PC-3 (cell line): ENCODE results near the gene CBX2. TPM values are rescaled to one million over a fixed set of nuclear protein-coding genes. Genes with fewer than 3 reads are reported as not detected.

ENCODE experiments used
- ATAC-seq: fragments of 200-7000 bp; cut with Tn5 transposase; 2 replicates; pipeline ENCODE4 v1.9.1; 2020; ENCODE audit warnings: mild to moderate bottlenecking, moderate library complexity
- BruUV-seq: library from RNA; stranded (reverse); fragments of 400-500 nt; replicated peaks from 2 replicates; lab custom pipeline; 2021; lab: Mats Ljungman, UMichigan
- CTCF ChIA-PET: fragments of 300-600 bp; sonication (Branson Sonifier 250); formaldehyde crosslinking; loops from one replicate; lab custom pipeline; 2022; ENCODE audit warnings: antibody characterized with exemption; lab: Charles Lee
- POLR2A ChIA-PET: fragments of 300-600 bp; sonication (Branson Sonifier 250); formaldehyde crosslinking; loops from one replicate; lab custom pipeline; 2022; ENCODE audit warnings: antibody characterized with exemption; ENCODE audit not compliant: unreplicated experiment; lab: Charles Lee
- DNase-seq: peaks from one replicate; pipeline ENCODE4 v3.0.0-alpha.2; 2015
- H2AFZ ChIP-seq: fragments of 300-600 bp; sonication (generic); 2 replicates; pipeline ENCODE4 v1.6.0; 2016; ENCODE audit warnings: antibody characterized with exemption, low read length
- H3F3A ChIP-seq: fragments of 300-600 bp; sonication (generic); one replicate; pipeline ENCODE4 v1.6.0; 2017; ENCODE audit warnings: antibody characterized with exemption, low read length, control low read depth, mild to moderate bottlenecking; ENCODE audit not compliant: unreplicated experiment
- H3K27ac ChIP-seq: fragments of 300-600 bp; sonication (generic); 2 replicates; pipeline ENCODE4 v1.5.1; 2016; ENCODE audit warnings: mild to moderate bottlenecking, low read length
- H3K27me3 ChIP-seq: fragments of 300-600 bp; sonication (generic); 2 replicates; pipeline ENCODE4 v1.6.1; 2016; ENCODE audit warnings: low read length, mixed read lengths
- H3K36me3 ChIP-seq: fragments of 300-600 bp; sonication (generic); 2 replicates; pipeline ENCODE4 v1.6.1; 2016; ENCODE audit warnings: low read depth, mixed run types, low read length, mixed read lengths
- H3K4me1 ChIP-seq: fragments of 300-600 bp; sonication (generic); 2 replicates; pipeline ENCODE4 v1.5.1; 2016; ENCODE audit warnings: low read length; ENCODE audit not compliant: insufficient read depth
- H3K4me2 ChIP-seq: fragments of 300-600 bp; sonication (generic); 2 replicates; pipeline ENCODE4 v1.6.0; 2016; ENCODE audit warnings: low read length
- H3K4me3 ChIP-seq: fragments of 300-600 bp; sonication (generic); 2 replicates; pipeline ENCODE4 v1.5.1; 2016; ENCODE audit warnings: mild to moderate bottlenecking, low read length, mixed read lengths
- H3K79me2 ChIP-seq: fragments of 300-600 bp; sonication (generic); 2 replicates; pipeline ENCODE4 v1.6.1; 2017; ENCODE audit warnings: low read length, mixed read lengths
- H3K9ac ChIP-seq: fragments of 300-600 bp; sonication (generic); 2 replicates; pipeline ENCODE4 v1.6.0; 2016; ENCODE audit warnings: mild to moderate bottlenecking, low read length
- H3K9me2 ChIP-seq: fragments of 300-600 bp; sonication (generic); replicated peaks from 2 replicates; pipeline ENCODE4 v1.6.1; 2016; ENCODE audit warnings: mixed run types, low read length, mixed read lengths
- H3K9me3 ChIP-seq: fragments of 300-600 bp; sonication (generic); 2 replicates; pipeline ENCODE4 v1.6.1; 2016; ENCODE audit warnings: low read length, mixed read lengths
- H4K20me1 ChIP-seq: fragments of 300-600 bp; sonication (generic); 2 replicates; pipeline ENCODE4 v1.6.1; 2016; ENCODE audit warnings: low read length, mixed read lengths
- CTCF ChIP-seq: fragments of 300-600 bp; sonication (generic); conservative IDR thresholded peaks from 2 replicates; pipeline ENCODE4 v1.5.1; 2017; ENCODE audit warnings: antibody characterized with exemption, low read depth, mild to moderate bottlenecking, low read length
- EZH2 ChIP-seq: fragments of 300-600 bp; sonication (generic); IDR thresholded peaks from one replicate; pipeline ENCODE4 v1.6.1; 2017; ENCODE audit warnings: antibody characterized with exemption, mild to moderate bottlenecking, low read length; ENCODE audit not compliant: unreplicated experiment
- EZH2phosphoT487 ChIP-seq: fragments of 300-600 bp; sonication (generic); IDR thresholded peaks from 2 replicates; pipeline ENCODE4 v1.6.1; 2018; ENCODE audit warnings: mild to moderate bottlenecking, antibody characterized with exemption, low read length, borderline replicate concordance
- intact Hi-C: fragments of 100-400 bp; cut with micrococcal nuclease; formaldehyde crosslinking; loops from 2 replicates; pipeline ENCODE4 v1.9.0; 2023
- total RNA-seq: library from RNA; depleted of rRNA; stranded (reverse); fragments of >200 nt; gene quantifications from 2 replicates; pipeline ENCODE4 v1.2.3, GENCODE V29; 2014

Gene CBX2
- total RNA-seq, 1 experiment from 2014 or later, result 39.2 TPM

DNA sequence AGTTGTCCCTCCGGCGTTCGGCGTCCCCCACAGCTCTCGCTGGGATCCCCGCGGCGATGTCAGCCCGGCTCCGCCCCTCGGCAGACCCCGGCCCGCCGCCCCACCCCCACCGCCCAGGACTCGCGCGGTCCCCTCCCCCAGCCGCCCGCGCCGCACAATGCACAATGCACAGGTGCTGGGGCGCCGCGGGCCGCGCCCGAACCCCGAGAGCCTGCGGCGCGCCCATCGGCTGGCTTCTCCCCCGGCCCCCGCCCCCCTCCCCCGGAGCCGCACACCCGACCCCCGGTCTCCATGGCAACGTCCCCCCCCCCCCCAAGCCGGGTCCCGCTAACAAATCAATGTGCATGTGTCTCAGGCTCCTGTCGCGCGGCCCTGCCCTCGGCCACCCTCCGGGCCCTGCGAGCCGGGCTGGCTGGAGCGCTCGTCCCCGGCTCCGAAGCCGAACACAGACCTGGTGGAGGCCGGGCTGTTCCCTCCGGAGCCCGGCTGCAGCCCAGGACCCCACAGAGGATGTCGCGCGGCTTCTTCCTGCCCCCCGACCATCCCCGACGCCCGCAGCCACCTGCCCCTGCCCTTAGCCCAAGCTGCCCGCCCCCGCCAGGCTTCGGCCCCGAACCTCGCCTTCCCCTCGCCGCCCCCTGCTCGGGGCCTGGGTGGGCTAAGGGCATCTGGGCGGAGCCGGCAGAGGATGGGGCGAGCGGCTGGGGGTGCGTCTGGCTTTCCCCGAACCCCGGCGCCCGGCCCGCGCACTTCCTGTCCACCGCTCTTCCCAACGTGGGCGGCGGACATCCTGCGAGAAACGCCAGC is 19.7 kb downstream of the CBX2 start:
- H3K27me3 ChIP-seq, result peaks cover 51% of the 10 kb centered on the region
- H3K9me3 ChIP-seq, result no peaks in the 10 kb centered on the region
- ATAC-seq, result peak; percentile 10
- H3F3A ChIP-seq, result no peaks in the 10 kb centered on the region
- ChIA-PET CTCF (interaction anchor here (0.6 to 1.4 kb wide), 9 partner anchors 11 to 404 kb away, joined by 3 to 12 read pairs (median 8); no protein-coding TSS in a partner anchor), POLR2A (interaction anchor here (0.9 to 1.0 kb wide), 2 partner anchors 13 to 42 kb away, joined by 5 to 24 read pairs; partner anchors contain the start of gene CBX4)
- H3K4me3 ChIP-seq, result peak overlapping the region; percentile 62
- H3K27ac ChIP-seq, result no peak overlapping the region
- H3K79me2 ChIP-seq, result peaks cover 22% of the 10 kb centered on the region
- H3K9me2 ChIP-seq, result no peaks in the 10 kb centered on the region
- peaks cover 45% of the 10 kb centered on the region for H3K4me1 ChIP-seq
- intact Hi-C loops, result loop anchor here (1.0 to 5.0 kb wide), 3 partner anchors 19 to 47 kb away; partner anchors contain the start of gene CBX2
- peak overlapping the region; percentile 59 for H2AFZ ChIP-seq
- H3K36me3 ChIP-seq, result 0 out of 2 replicates have a peak, but pooled peaks cover 6% of the 10 kb centered on the region
- no TSS peak for BruUV-seq
- H3K4me2 ChIP-seq, result peak overlapping the region; percentile 89
- peaks cover 3% of the 10 kb centered on the region; the same call in 1 of the 2 replicates for H4K20me1 ChIP-seq
- no peak for DNase-seq
- TF ChIP-seq CTCF (no peak), EZH2phosphoT487 (peak; percentile 71; the same call in 1 of the 2 replicates)
- no peak overlapping the region for H3K9ac ChIP-seq

- no peaks in the 10 kb centered on the region for H3F3A ChIP-seq
- intact Hi-C loops, result loop anchor here (5.0 kb wide), 1 partner anchor 44 kb away; no protein-coding TSS in a partner anchor
Measured at GRCh38 chr17:79798299-79799173, 20.6 kb downstream of the CBX2 start.

More at GRCh38 chr17:79798299-79799173, 20.6 kb downstream of the CBX2 start:
- Histone ChIP-seq H3K36me3 (0 out of 2 replicates have a peak, but pooled peaks cover 6% of the 10 kb centered on the region), H3K27me3 (peaks cover 59% of the 10 kb centered on the region), H3K4me1 (peaks cover 45% of the 10 kb centered on the region), H2AFZ (peak overlapping the region; percentile 59), H3K79me2 (peaks cover 22% of the 10 kb centered on the region), H3K9me3 (no peaks in the 10 kb centered on the region), H3K9me2 (no peaks in the 10 kb centered on the region), H4K20me1 (peaks cover 3% of the 10 kb centered on the region; the same call in 1 of the 2 replicates), H3K9ac (no peak overlapping the region), H3K27ac (no peak overlapping the region), H3K4me3 (peak overlapping the region; percentile 62), H3K4me2 (peak overlapping the region; percentile 89)
- no peak for DNase-seq
- POLR2A ChIA-PET, result no interaction called here
- CTCF ChIA-PET, result no interaction called here
- TF ChIP-seq CTCF (no peak), EZH2 (peak; percentile 76), EZH2phosphoT487 (peak; percentile 14)
- ATAC-seq, result no peak
- no TSS peak for BruUV-seq
